HG02973 (cell line): ENCODE data around the gene TYMP.
"Not testable (repeated sequence)": the region's sequence is repeated elsewhere in the genome, so short reads cannot be mapped to it uniquely, and the experiment has no call there.

Source experiments
- ATAC-seq: cut with Tn5 transposase; IDR thresholded peaks from one replicate; pipeline ENCODE4 v1.9.1; 2021; ENCODE audit warnings: moderate library complexity; ENCODE audit not compliant: unreplicated experiment

TYMP gene

DNA sequence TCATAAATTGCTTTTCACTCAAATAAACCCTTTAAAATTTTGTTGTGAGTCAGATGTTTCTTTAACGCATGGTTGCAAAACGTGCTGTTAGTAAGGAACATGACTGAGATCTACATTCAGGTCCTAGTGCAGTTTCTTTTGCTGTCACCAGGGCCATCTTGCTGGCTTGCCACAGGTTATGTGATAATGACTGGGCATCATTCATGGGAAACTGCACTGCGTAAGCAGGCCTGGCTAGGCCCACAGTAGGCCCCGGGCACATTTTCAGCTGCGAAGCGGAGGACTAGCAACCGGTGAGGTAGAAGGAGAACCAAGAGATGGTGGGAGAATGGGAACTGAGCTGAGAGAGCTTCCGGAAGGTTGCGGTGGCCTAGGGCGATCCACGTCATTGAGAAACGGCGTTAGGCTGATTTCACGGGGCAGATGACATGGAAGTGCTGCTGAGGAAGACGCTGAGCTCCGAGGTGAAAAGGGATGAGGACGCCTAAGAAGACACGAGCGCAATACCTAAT, 12.7 kb upstream of the TYMP start:
- ATAC-seq: peak; percentile 26

DNA sequence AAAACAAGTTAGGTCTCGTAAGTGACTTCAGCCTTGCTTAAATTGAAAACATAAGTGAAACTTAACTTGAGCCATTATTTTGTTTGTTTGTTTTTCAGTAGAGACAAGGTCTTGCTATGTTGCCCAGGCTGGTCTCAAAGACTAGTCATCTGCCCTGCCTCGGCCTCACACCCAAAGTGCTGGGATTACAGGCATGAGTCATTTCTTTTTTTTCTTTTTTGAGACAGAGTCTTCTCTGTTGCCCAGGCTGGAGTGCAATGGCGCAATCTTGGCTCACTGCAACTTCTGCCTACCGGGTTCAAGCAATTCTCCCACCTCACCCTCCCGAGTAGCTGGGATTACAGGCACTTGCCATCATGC, 11.8 kb upstream of the TYMP start:
- not testable (repeated sequence) for ATAC-seq

DNA sequence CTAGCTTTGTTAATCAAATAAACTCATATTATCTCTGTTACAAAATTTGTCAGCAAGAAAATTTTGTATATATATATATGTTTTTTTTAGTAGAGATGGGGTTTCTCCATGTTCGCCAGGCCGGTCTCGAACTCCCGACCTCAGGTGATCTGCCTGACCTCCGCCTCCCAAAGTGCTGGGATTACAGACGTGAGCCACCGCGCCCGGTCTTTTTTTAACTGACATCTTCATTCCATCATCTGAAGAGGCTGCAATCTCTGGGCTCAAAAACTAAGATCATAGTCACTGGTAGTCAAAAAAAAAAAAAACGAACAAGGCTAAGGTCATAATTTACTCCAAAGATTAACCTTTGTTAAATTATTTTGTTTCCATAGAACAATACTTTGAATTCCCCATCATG, 10.6 kb upstream of the TYMP start:
- ATAC-seq: no peak

DNA sequence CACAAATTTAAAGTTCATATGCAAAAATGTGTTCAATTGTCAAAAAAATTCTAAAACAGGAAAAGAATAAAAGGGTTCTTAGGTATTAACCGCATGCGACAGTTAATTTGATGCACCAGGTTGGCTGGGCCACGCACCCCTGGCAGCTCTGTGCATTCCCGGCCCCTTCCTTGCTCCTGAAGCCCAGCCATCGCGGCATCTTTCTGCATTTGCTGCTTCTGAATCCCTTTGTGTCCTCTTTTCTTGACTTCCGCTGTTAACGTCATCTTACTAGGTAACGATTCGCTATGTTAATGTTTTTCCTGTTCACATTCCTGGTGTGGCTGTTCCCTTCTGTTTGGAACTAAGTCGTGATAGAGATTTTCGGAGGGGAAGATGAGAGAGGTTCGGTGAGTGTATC, 8.0 kb upstream of the TYMP start:
- no peak for ATAC-seq

DNA sequence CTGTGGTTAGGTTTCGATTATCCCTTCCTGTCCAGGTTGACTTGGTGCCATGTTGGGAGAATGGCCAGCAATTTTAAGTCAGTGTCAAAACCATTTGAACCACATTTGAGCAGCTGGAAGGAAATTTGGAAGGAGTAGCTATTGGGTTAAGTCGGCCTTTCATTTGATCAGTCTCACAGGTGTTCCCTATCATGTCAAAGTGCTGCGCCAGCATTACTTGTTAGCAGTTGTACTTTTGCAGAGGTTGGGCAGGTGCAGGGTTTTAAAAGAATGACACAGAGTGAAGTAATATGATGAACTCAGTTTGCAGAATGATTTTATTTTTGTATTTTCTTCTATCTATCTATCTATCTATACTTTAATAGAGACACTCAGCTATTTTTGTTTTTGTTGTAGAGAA, 6.4 kb upstream of the TYMP start:
- no peak for ATAC-seq

DNA sequence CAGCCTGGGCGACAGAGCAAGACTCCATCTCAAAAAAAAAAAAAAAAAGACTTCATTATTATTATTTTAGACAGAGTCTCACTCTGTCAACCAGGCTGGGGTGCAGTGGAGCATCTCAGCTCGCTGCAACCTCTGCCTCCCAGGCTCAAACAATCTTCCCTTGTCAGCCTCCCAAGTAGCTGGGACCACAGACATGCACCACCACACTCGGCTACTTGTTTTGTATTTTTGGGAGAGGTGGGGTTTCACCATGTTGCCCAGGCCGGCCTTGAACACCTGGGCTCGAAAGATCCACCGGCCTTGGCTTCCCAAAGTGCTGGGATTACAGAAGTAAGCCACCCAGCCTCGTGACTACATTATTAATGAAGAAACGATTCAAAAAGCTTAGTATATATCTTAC, 5.3 kb upstream of the TYMP start:
- ATAC-seq: no peak

DNA sequence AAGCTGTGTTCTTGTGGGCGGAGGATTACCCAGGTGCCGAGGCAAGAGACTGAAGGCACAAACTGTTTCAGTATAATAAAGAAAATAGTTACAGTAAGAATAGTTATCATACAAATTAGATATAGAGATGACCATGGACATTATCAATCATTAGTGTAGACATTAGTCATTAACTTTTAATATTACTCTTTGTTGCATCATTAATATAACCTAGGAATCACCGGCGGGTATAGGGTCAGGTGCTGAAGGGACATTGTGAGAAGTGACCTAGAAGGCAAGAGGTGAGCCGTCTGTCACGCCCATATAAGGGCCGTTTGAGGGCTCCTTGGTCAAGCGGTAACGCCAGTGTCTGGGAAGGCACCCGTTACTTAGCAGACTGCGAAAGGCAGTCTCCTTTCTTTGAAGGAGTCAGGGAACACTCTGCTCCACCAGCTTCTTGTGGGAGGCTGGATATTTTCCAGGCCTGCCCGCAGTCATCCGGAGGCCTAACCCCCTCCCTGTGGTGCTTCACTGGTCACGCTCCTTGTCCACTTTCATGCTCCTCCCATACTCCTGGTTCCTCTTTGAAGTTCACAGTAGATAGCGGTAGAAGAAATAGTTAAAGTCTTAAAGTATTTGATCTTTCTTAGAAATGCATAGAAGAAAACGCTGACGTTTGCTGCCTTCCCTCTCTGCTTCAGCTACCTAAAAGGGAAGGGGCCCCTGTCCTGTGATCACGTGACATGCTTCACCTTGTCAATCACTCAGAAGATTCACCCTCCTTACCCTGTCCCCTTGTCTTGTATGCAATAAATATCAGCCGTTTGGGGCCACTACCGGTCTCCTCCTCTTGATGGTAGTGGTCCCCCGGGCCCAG, 4.3 kb upstream of the TYMP start:
- ATAC-seq: not testable (repeated sequence)

DNA sequence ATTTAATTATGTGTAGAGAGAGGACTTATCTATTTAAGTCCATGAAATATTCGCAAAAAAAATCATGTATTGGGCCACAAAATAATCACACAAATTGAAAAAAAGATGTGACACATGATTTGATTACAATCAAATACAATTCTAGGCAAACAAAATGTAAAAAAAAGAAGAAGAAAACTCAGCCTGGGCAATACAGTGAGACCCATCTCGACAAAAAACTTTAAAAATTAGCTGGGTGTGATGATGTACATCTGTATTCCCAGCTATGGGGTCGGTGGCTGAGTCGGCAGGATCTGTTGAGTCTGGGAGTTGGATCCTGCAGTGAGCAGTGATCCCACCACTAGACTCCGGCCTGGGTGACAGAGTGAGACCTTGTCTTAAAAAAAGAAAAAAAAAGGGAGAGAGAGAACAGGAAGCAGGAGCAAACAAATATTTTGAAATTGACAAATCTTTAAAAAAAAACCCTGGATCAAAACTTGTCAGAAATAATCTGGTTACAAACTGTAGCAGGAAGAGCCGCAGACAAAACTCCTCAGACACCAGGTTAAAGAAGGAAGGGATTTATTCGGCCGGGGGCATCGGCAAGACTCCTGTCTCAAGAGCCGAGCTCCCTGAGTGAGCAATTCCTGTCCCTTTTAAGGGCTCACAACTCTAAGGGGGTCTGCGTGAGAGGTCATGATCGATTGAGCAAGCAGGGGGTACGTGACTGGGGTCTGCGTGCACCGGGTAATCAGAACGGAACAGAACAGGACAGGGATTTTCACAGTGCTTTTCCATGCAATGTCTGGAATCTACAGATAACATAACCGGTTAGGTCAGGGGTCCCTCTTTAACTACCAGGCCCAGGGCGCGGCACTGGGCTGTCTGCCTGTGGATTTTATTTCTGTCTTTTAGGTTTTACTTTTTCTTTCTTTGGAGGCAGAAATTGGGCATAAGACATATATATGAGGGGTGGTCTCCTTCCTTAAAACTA, 3.3 kb upstream of the TYMP start:
- ATAC-seq: no peak

DNA sequence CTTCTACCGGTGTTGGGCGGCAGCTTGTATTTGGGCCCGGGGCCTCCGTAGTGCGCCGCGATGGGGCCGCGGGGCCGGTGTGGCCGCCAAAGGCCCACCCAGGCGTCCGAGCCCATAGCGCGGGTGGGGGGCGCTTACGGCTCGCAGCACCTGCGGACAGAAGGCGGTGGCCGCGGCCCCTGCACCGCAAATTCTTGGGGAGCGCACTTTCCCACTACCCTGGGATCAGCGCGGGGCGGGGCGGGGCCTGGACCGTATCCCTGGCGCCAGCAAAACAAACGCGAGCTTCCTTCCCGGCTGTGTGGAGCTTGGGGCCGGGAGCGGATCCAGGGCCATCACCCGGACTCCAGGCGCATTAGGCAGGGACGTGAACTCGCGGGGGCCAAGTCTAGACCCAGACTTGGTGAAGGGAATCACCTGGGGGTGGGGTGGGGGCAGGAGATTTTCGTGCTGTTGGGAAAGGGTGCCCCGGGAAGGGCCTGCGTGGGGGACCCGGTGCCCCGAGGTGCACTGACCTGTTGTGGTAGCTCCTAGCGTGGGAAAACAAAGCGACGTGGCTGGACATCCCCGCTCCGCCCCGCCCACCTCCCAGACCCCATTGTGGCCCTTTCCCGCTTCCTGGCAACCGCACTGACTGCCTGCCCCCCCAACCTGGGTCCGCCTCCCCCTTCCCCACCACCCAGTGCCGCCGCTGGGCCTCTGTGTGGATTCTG, 2.3 kb upstream of the TYMP start:
- no peak for ATAC-seq

DNA sequence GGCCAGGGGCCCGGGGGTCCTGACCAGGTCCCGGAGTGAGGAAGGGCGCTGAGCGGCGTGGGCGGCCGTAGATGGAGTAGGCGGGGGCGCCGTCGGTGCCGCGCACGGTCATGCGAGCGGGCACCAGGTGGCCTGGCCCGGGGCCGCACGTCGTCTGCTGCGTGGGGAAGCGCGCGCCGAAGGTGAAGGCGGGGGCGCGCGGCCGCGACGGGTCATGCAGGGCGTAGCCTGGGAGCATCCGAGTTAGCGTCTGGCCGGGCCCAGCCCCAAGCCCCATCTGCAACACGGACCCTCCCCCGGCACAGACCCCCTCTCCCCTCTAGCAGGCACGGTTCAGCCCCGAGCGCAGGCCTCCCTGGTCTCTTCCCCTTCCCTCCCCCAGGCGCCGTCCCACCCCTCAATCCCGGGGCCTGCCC, 1.7 kb upstream of the TYMP start:
- ATAC-seq: no peak

DNA sequence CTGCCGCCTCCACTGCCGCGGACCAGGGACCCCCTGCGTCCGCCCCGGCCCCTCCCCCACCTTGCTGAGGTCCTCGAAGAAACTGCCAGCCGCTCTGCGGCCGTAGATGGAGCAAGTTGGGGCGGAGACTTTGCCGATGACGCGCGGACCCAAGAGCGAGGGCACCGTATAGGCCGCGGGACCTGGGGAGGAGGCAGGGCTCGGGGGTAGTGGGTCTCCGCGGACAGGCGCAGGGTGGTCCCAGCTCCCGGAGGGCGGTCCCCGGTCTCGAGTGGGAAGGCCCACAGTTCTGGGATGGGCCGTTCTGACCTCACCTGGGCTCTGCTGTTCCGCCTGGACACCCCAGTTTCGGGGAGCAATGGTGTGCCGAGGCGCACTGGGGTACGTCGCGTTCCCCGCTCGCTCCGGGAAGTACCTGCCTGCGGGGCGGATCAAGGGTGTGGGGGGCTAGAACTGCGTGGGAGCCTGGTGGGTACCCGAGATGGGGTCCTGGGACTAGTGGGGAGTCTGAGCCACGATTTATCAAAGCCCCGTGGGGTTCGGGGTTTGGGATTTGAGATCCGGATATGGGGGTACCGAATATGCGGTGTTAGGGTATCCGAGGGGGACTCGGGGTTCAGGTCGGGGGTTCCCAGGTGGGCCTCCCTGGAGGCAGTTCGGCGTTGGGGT, 1.2 kb upstream of the TYMP start:
- ATAC-seq: peak; percentile 19

DNA sequence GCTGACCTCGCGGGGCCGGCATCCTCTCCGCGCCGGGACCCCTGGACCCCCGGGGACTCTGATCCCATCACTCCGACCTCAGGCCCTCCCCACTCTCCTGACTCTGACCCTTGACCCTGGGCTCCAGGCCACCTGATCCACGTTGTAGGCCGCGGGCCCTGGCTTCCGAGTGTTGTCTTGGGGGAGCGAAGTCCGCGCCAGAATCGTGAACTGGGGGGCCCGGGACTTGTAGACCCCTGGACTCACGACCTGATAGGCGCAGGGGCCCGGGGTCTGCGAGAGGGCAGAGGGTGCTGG, 716 bp upstream of the TYMP start:
- ATAC-seq: no peak

DNA sequence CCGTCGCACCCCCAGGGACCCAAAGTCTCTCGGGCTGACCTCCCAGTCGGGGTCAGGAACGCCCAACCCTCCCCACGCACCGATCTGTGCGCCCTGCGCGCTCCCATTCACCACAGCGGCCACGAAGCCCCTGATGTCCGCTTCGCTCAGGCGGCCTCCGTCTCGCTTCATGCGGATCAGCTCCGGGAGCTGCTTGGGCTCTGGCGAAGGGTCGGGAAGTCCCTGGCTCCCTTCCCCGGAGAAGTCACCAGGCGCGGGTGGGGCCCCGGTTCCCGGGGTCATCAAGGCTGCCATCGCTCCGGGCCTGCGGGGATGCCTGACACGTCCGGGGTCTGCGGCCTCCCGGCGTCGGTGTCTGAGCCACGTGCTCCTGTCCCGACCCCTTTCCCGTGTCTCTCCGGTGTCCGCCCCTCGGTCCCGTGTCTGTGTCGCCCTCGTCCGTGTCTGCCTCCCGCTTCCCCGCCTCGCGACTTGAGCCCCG, 356 bp downstream of the TYMP start:
- ATAC-seq: no peak

DNA sequence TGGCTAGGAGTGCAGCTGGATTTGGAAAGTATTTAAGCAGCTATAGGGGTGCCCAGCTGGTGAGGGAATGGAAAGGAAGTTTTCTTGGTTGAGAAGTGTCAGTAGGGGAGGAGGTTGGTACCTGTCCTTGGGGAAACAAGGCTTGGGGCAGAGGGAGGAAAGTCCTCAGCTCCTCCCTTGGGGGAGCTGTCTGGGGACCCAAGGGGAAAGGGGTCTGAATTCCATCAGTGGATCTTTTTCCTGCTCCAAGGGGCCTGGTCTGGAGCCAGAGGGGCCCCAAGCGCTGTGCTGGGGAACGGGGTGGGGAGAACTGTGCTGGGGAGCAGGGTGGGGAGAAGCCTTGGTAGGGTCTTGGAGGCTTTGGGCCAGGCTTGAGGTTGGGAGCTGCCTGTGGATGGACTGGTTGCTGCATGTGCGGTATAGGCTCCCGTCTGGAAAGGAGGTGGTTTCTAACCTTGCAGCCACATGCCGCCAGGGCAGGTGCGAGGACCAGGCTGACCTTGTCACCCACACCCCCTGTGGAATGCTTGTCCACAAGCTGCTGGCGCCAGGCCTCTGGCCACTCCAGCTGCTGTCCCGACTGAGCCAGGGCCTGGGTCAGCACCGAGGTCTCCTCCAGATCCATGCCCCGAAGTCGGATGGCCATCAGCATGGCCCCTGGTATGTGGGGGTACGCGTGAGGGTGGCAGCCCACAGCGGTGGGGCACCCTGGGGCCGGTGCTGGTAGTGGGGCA, 963 bp downstream of the TYMP start:
- no peak for ATAC-seq

DNA sequence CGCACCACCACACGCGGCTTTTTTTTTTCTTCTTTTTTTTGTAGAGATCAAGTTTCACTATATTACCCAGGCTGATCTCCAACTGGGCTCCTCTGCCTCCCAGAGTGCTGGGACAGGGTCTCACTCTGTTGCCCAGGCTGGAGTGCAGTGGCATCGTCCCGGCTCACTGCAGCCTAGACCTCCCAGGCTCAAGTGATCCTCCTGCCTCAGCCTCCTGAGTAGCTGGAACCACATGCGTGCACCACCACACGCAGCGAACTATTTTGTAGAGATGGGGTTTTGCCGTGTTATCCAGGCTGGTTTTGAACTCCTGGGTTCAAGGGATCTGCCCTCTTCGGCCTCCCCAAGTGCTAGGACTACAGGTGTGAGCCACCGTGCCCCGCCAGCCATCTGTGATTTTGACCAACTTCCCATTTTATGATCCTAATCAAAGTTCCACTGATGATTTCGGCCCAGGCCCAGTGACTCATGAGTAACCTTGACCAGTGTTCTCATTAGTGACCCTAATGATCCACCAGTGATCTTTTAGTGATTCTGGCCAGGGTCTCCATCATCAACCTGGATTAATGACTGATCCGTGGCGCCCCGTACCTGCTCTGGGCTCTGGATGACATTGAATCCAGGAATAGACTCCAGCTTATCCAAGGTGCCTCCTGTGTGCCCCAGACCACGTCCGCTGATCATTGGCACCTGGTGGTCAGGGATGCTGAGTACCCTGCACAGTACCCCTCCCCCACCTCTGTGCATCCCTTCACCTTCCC, 1.7 kb downstream of the TYMP start:
- ATAC-seq: no peak

DNA sequence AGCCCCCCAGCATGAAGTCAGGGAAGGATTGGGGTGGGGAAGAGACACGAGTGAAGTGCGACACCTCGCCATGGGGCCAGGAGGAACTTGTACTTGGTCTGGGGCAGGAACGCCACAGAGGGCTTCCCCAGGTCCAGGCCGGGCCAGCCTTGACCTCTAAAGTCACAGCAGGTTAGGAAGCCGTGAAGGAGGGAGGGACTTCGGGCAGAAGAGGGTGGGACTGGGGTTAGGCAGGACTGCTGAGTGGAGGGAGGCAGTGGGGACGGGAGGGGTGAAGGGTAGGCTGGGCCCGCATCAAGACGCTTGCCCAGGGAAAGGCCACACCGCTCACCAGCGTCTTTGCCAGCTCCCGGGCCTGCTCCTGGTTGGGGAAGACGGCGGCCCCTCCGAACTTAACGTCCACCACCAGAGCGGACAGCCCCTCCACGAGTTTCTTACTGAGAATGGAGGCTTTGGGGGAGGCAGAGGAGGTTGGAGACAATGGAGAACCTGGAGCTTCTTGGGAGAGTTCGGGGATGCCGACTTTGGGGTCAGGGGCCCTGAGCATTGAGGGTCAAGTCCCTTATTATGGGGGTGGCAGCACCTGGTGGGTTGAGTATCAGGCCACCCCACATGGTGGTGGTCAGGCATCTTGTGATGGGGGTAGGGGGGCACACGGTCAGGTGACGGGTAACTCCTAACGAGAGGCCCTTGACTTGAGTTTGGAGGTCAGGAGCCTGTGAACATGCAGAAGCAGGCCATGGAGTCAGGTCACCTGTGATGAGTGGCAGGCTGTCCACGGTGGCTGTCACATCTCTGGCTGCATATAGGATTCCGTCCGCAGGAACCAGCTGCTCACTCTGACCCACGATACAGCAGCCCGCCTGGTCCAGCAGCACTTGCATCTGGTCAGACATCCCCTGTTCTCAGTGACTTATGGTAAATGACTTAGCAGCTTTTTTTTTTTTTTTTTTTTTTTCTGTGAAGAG, 2.7 kb downstream of the TYMP start:
- no peak for ATAC-seq

DNA sequence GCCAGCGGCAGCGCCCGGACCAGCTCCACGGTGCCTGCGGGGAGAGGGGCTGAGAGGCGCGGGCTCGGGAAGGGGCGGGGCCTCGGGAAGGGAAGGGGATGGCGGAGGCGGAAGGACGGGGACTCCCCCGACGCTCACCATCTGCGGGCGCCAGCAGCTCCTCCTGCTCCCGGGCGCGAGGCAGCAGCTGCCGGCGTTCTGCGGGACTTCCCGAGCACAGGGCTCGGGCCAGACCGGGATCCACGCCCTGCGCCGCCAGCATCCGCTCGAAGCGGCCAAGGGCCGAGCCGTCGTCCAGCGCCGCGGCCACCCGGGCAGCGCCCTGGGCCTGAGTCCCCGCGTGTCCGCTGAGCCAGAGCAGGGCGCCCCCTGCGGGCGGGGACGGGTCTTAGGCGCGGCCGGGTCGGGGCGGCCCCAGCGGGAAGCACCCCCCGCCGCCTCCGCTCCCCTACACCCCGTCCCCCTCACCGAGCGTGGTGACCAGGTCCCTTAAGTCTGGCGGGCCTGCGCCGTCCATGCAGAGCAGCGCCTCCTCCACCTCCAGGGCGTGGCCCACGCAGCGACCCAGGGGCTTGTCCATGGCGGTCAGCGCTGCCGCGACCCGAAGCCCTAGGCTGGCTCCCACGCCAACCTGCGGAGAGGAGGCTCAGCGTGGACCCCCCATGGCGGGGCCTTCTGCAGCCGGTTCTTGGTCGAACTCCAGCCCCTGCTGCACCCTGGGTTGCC, 3.5 kb downstream of the TYMP start:
- peak; percentile 19 for ATAC-seq

DNA sequence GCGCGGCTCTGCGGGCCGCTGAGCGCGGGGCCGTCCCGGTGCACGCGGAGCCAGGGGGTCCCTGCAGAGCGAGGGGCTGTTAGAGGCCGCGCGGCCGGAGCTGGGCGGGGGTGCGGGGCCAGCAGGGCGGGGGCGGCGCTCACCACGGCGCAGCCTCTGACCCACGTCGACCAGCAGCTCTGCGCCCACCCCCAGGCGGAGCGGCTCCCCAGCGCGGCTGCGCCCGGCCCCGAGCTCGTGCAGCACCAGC, 4.0 kb downstream of the TYMP start:
- ATAC-seq: peak; percentile 21
